Mucosa of gallbladder (tissue), 1 donor: ENCODE measurements around the gene DDX10. TPM values are rescaled to one million over a fixed set of nuclear protein-coding genes. Genes with fewer than 3 reads are reported as not detected.
"Not testable (repeated sequence)": the region's sequence is repeated elsewhere in the genome, so short reads cannot be mapped to it uniquely, and the experiment has no call there.

Experiments used
- DNase-seq: peaks from one replicate; pipeline ENCODE4 v3.0.0-alpha.2; 2020; ENCODE audit warnings: low spot score
- total RNA-seq: library from RNA; stranded (reverse); gene quantifications from one replicate; pipeline ENCODE4 v1.2.1, GENCODE V29; 2021
- donor health status: DM: no; HTN: no; CAD: no.

DDX10 gene
- total RNA-seq, 1 donor from 2014 or later: 18.4 TPM

DNA sequence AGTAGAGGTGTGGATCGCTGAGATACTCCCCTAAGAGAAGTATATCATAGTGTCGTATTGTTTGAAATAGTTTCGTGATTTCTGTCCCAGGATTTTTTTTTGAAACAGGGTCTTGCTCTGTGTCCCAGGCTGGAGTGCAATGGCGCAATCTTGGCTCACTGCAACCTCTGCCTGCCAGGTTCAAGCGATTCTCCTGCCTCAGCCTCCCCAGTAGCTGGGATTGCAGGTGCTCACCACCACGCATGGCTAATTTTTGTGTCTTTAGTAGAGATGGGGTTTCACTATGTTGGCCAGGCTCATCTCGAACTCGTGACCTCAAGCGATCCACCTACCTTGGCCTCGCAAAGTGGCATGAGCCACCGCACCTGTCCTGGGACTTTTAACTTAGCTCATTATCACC lies 159.1 kb downstream of the DDX10 start:
- DNase-seq: not testable (repeated sequence)

DNA sequence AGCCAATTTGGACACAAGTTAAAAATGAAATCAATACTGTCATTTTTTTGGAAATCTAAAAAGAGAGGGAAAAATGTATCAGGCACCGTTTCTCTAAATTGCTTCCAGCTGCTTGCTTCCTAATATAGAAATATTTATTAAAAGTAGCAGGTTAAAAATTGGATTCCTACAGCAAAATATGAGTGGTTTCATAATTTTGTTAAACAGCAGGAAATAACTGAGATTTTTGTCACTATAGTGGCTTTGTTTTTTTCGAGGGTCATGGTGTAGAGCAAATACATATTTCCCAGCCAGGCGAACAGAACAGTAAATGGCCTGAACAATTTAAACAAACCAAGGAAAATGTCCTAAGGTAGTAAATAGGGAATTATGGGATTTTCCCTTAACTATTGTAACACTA lies 159.7 kb downstream of the DDX10 start:
- no peak for DNase-seq

DNA sequence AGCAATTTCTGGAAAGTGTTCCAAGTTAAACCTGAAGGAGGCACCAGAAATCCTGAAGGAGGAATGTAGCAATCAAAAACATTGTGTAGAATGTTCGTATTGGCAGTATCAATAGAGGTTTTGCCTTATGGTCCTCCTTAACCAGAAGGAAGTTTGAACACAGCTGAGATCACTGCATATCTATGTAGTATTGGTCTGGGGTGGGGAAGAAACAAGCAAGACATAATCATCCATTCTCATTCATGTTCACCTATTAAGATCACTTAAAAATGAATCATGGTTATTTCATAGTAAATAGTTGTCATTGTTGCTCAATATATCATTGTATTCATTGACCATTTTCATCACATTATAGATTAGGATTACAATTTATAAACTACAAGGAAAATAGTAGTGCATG lies 160.5 kb downstream of the DDX10 start:
- DNase-seq: no peak

DNA sequence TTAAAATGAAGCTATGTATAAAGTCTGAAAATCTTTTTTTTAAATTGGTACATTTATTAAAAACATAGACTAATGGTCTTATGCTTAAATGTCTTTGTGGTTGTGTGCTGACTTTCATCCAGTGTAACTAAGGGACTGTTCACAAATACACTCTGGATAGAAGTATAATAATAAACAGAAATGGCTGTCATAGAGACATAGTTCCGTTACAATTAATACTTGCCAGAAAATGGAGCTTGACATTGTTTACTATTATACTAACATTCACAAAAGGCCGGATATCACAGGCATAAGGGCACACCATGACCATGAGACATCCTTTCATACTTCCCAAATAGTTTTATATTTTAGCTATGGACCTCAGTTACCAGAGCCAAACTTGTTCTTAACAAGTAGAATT lies 161.3 kb downstream of the DDX10 start:
- no peak for DNase-seq

DNA sequence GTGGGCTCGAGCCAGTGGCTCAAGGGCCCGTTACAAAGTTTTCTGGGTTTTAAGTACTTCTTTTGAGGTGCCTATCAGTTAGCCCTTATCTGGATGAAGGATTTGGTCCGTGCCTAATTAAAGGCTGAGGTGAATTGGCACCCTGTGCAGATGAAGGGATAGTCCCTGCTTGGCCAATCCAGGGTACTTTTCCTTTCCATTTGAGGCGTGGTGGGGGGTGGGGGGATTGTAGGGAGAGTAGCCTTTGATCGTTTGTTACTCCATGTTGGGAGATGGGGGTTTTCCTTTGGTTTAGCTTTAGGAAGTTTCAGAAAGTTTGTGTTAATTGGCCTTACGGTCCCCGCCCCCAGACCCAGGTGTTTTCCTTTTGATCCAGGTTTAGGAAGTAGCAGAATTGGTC lies 170.8 kb downstream of the DDX10 start:
- DNase-seq: no peak

DNA sequence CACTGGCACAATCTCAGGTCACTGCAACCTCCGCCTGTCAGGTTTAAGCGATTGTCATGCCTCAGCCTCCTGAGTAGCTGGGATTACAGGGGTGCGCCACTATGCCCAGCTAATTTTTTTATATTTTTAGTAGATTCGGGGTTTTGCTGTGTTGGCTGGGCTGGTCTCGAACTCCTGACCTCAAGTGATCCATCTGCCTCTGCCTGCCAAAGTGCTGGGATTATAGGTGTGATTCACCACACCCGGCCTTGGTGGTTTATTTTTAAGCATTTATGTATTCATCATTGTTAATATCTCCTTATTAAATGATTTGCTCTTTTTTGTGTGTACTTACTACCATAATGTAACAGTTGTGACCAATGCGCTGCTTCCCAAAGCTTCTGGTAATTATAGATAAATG lies 171.7 kb downstream of the DDX10 start:
- no peak for DNase-seq

DNA sequence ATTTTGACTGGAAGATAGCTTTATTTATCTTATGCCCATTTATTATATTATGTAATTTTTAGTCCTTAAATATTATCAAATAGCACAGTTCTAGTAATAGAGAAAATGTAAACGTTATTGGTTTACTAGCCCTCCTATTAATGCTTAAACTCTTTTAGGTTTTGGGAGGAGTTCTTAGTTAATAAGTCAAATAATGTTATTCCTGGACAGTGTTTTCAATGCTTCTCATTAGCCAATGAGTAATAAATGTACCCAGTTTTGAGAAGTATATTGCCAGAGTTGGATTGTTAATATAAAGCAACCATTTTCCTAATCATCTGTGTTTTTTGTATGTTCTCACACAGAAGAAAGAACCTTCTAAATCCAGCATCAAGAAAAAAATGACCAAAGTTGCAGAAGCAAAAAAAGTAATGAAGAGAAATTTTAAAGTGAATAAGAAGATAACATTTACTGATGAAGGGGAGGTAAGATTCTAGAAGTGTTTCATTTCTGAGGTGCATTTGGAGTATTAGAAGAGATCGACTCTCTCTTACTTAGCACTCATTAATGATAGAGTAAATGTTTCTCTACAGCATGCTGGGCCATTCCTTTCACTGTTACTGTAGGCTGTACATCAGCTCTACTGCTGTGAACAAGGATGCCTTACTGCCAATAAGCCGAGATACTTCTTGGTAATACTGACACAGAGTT lies 173.4 kb downstream of the DDX10 start:
- DNase-seq: no peak

DNA sequence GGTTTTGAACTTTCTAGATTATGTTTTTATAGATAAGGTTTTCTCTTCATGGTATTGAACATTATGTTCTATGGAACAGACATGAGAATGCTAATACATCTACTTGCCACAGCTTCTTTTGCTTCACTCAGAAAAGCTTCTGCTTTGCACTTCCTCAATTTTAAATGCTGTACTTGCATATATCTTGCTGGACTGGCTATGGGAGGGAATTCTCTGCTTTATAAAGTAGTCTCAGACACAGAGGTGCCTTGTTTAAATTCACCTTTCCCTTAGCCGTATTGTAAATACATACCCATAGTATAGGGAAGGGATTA lies 173.9 kb downstream of the DDX10 start:
- no peak for DNase-seq

DNA sequence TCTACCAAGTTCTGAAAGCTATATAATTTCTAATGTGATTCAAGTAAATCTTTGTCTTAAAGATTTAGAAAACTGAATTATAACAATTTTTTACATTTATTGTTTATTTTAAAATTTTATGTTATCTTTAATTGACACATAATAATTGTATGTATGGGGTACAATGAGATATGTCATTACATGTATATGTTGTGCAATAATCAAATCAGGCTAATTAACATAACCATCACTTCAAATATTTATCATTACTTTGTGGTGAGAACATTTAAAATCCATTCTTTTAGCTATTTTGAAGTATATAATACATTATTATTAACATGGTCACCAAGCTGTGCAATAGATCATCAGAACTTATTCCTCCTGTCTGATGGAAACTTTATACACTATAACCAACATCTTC lies 181.1 kb downstream of the DDX10 start:
- no peak for DNase-seq

DNA sequence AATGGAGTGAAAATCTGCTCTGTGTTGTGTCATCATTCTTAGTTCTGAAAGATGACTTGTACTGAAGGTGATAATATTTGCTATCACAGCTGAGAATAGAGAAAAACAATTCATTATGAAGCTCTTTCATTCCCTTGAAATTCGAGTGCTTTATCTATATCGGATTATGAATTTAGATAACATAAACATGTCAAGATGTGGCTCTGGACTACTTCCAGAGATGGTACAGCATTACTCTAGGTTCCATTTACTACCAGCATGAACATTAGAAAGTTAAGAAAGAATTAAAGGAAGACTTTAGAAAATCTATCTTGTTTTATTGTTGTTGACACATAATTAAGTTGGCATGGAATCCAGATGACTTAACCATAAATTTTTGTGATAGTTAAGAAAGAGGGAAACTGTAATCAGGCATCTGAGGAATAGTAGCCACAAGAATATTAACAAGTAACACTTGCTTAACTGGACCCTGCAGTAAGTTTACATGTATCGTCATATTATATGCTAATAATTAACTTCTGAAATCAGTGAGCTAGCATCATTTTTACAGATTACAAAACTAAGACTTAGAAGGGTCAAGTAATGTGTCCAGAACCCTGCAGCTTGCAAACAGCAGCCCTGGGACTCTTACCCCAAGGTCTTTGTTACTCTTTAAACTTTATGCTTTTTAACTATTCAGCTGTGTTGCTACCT lies 182.6 kb downstream of the DDX10 start:
- no peak for DNase-seq

DNA sequence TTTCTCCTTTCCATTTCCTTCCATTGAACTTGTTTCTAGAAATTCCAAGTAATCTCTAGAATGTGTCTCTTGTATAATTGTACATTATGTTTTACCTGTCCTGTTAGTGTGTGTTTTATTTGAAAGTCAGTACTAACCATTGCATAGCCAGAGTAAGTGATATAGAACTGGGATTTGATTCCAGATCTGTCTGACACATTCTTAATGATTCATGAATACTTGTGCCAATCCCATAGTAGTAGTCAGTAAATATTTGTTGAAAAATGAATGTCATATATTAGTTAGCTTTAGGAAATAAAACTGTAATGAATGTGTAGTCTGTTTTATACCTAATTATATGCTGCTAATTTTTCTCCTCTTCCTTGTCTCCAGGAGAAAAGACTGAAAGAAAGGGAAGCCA lies 186.9 kb downstream of the DDX10 start:
- DNase-seq: no peak

DNA sequence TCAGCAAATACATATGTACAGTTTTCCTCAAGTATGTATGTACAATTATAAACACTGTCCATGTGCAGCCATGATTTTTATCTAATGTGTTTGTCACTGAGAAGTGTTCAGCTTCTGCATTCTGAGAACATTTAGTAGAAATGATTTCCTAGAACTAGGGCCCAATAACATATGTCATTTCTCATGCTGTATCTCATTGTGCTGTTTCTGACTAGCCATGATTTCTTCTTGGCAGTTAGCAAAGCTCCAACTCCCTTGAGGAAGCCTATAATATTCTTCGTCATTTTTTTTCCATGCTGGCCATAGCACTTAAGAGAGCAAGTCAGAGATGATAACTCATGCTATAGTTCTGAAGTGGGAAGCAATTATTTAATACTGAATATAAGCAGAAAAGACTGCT lies 187.8 kb downstream of the DDX10 start:
- no peak for DNase-seq

DNA sequence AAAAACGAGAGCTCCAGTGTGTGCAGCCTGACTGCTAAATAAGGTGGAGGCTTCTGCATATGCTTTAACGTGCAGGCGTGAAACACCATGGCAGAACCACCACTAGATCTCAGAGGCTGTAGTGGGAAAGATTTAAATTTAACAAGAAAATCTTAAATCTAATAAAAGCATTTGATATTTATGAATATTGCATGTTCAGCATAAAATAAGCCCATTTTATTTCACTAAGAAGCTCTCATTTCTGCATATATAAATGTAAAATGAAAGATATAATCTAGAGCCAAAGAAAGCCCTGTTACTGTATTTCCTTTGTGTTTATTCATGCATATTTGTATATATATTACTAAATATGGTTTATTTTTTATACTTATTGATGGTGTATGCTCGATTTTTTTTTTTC lies 188.3 kb downstream of the DDX10 start:
- no peak for DNase-seq

DNA sequence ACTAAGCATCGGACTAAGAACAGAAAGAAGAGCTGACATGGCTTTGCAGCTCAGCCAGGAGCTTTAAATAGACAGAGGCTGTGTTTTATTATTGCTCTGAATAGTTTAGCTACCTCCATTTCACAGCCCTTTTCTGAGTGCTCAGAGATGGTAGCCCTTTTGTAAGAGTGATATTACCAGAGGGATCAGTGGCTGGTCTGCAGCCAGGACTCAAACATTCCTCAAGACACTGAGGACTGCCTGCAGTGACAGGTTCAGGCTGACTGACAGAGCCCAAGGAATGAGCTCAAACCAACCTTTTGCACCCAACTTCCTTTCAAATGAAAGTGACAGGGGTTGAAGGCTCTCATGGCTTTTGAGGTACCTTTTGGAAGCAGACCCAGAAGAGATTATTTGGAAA lies 189.0 kb downstream of the DDX10 start:
- DNase-seq: no peak

DNA sequence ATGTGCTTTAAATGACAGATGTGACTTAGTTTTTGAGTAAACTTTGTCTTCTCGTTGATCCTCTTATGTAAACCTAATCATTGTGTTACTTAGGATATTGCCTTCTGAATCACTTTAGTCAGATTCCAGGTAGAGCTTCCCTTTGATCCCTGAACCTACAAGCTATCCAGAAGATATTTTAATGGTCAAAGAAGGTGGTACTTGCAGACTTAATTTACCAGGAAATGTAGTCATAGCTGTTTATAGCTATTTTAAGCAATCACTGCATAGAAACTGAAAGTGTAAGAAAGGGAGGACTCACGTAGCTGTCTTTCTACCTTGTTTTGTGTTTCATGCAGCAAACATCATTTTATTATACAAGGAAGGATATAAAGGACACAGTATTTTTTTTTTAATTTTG lies 189.5 kb downstream of the DDX10 start:
- DNase-seq: no peak

DNA sequence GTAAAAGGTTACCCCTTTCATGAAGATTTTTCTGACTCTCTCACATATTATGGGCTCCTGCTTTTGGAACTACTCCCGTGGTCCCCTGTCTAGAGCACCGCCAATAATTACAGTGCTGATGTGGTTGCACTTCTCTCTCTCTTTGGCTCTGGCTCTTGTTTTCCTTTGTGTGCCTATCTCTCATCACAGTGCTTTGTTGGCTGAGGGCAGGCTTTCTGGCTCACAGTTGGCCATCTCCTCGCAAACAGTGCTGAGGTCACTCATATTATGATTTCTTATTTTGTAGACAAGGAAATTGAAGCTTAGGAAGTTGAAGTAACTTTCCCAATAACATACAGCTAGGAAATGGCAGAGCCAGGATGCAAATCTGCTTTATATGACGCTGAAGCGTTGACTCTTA lies 192.5 kb downstream of the DDX10 start:
- no peak for DNase-seq

DNA sequence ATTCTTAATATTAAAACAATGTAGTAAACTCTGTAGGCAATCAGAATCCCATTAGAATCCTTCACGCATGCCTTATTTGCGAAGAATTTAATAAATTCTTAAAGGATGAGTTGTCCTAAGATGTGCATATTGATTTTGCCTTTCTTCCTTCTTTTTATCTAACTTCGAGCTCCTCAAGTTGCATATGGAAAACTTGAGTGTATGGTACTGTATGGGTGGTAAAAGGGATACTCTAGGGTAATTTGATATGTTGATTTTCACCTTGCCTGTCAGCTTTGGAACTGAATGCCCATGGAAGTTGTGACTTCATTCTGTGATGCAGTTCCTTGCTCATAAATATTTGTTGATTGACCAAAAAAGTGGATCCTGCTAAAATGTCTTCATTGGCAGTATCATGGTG lies 193.8 kb downstream of the DDX10 start:
- DNase-seq: no peak

DNA sequence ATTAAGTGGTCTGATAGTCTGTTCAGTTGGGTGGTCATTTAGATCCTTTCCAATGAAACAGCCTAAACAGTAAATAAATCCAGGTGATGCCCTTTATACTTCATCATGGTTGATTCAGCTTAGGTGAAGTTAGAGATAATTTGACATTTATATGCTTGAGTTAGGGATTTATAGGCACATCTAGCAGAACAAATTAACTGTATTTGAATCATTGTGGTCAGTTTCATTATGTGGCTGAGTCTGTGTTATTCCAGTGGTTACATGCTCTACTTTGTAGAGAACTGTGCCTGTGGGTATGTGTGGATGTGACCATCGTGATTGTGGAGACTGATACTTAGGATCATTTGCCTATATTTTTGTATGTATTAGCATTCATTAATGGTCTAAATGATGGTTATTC lies 194.6 kb downstream of the DDX10 start:
- DNase-seq: no peak

DNA sequence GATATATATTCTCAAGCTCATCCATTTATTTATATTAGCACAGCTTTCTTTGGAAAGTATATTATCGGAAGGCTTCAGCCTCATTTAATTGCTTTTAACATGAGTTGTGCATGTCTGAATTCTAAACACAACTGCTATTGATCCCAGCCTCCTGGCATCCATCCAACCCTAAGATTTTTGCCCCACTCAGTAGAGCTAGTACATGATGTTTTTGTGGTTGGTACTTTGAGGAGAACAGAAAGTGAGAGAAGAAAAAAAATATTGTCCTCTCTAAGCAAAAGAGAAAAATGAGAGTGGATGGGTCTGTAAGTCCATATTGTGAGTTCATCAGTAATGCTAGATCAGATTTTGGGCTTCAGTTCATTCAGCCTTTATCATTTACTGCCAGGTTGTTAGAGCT lies 198.7 kb downstream of the DDX10 start:
- no peak for DNase-seq

DNA sequence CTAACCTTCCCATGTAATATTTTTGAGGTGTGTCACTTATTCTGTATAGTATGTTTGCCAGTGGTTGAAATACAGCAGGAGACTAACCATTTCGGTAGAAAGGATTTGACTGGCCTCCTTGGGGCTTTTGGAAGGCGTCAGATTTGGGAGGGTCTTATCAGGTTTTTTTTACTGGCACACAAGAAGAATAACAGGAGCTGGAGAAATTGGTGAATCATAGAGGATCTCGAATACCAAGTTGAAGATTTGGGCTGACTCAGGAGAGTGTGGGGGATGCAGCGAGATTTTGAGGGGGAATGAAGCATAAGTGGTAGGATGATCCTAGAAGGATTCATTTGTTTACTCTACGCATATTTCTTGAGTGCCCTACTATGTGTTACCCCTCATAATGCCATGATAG lies 200.5 kb downstream of the DDX10 start:
- DNase-seq: no peak

DNA sequence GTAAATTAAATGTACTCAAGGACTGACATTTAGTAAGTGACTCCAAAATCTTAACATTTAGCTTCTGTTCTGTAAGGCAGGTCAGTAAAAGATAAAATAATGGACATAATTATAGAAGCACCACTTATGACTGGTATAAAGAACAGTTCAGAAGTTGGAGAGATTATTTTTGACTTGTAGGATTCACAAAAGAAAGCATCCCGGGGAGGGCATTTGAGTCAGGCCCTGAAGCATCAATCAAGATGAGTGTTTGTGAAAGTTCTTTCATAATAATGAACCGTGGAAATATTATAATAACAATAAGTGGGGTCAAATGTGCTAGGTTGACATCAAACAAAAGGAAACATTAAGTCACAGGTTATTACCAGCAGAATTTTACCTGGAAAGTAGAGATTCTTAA lies 201.9 kb downstream of the DDX10 start:
- no peak for DNase-seq

DNA sequence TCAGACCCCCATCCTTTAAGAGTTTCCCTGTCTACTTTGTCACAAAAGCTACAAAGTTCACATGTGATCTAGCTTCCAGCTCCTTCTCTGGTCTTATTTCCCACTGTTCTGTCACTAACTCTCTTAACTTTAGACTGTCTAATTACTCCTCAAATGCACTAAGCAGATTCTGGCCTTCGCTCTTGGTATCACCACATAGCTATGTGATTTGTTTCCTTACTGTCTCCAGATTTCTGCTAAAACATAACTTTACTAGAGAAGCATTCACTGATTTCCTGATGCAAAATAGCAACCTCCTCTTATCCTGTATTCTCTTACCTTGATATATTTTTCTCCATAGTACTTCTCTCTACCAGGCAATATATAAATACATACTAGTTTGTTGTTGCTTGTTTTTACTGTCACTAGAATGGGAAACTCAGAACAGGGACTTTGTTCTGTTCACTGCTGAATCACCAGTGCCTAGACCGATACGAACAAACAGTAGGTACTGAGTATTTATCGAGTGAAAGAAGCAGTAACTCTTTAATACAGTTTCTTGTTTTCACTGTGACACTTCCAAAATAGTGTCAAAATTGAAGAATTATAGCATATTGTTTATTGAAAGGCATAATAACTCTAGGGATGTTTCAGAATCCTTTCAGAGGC lies 205.6 kb downstream of the DDX10 start:
- DNase-seq: no peak

DNA sequence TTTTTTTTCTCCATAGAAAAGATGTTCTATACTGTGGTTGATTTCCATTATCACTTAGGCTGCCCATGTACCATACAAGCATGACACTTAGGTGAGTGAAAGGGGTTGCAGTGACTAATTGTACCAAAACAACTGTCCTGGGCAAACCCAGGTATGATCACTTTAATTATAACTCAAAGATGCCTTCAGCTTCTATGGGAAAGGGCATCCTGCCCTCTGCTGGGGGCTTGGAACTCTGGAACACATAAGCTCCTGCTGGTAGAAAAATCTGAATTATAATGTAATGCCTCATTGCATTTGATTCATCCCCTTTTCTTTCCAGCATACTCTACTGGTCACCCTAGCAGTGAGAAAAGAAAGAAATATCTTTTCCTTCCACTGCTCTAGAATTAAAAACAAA lies 206.3 kb downstream of the DDX10 start:
- peak; percentile 21 for DNase-seq

DNA sequence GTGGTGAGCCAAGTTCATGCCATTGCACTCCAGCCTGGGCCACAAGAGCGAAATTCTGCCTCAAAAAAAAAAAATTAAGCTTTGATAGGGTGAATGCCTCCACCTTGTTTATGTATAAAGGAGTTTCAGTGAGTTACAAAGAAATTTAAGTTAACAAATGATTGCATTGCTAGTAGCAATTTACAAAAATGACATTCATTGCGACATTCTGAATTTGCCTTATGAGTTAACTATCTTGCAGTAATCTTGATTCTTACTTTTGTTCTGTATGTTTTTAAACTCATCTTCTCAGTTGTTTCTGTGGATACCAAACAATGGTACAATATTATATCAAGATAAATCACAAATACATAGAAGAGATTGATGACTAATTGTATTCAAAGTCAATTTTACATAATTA lies 207.0 kb downstream of the DDX10 start:
- no peak for DNase-seq
